ENCODE data around the gene MEAF6. TPM values are rescaled to one million over a fixed set of nuclear protein-coding genes. Genes with fewer than 3 reads are reported as not detected.
A peak's percentile ranks its signal among the peaks of the same experiment; 100 is the strongest.

The MEAF6 gene
- total RNA-seq, 2 donors from 2014 or later = 175 to 252 TPM

- peaks cover 0 to 7% of the 10 kb centered on the region in 2 donors for H3K36me3 ChIP-seq
- H3K27ac ChIP-seq = peak overlapping the region; percentile 94 to 97
- TF ChIP-seq CTCF (IDR thresholded peaks at IDR 0.05) = no peak
- peak; percentile 69 for TF ChIP-seq POLR2A (IDR thresholded peaks at IDR 0.05)
- TF ChIP-seq POLR2AphosphoS5 (IDR thresholded peaks at IDR 0.05) = peak; percentile 80
- peaks cover 14% of the 10 kb centered on the region for H3K4me1 ChIP-seq (replicated peaks)
- H3K27me3 ChIP-seq (replicated peaks; ENCODE audit: insufficient read depth) = no peaks in the 10 kb centered on the region
- intact Hi-C loops (cut with DNase I) = no loop called here
- peak overlapping the region; percentile 5 to 89 for H3K4me3 ChIP-seq
- no peaks in the 10 kb centered on the region for H3K9me3 ChIP-seq
- WGBS = 12% methylated on average over 13 of the region's 13 CpGs
- DNase-seq (ENCODE audit: low spot score) = peak; percentile 81
These were observed 43.0 kb downstream of the MEAF6 start for GRCh38 chr1:37471345-37472231.

- TF ChIP-seq POLR2A (IDR thresholded peaks at IDR 0.05) = no peak
- no peak for TF ChIP-seq POLR2AphosphoS5 (IDR thresholded peaks at IDR 0.05)
- TF ChIP-seq CTCF (IDR thresholded peaks at IDR 0.05) = no peak
- 87% methylated on average over 3 of the region's 3 CpGs for WGBS
- no peak for DNase-seq (ENCODE audit: low spot score)
- Histone ChIP-seq H3K4me1 (replicated peaks) (peaks cover 26% of the 10 kb centered on the region), H3K27ac (no peak overlapping the region), H3K9me3 (no peaks in the 10 kb centered on the region), H3K27me3 (replicated peaks; ENCODE audit: insufficient read depth) (no peaks in the 10 kb centered on the region), H3K4me3 (no peak overlapping the region), H3K36me3 (no peaks in the 10 kb centered on the region)
- intact Hi-C loops (cut with DNase I) = no loop called here
These were observed 45.2 kb downstream of the MEAF6 start for GRCh38 chr1:37469386-37469785.

- 91% methylated on average over 5 of the region's 5 CpGs for WGBS
- H3K27ac ChIP-seq = no peak overlapping the region
- no peaks in the 10 kb centered on the region for H3K9me3 ChIP-seq
- H3K36me3 ChIP-seq = no peaks in the 10 kb centered on the region
- DNase-seq (ENCODE audit: low spot score) = no peak
- TF ChIP-seq CTCF (IDR thresholded peaks at IDR 0.05) (no peak), POLR2A (IDR thresholded peaks at IDR 0.05) (no peak), POLR2AphosphoS5 (IDR thresholded peaks at IDR 0.05) (no peak)
- intact Hi-C loops (cut with DNase I) = no loop called here
- H3K4me1 ChIP-seq (replicated peaks) = peaks cover 30% of the 10 kb centered on the region
- H3K4me3 ChIP-seq = no peak overlapping the region
- H3K27me3 ChIP-seq (replicated peaks; ENCODE audit: insufficient read depth) = no peaks in the 10 kb centered on the region
These were observed 46.5 kb downstream of the MEAF6 start for GRCh38 chr1:37468037-37468436.

GRCh38 chr1:37465593-37466517 lies 48.7 kb downstream of the MEAF6 start:
- intact Hi-C loops (cut with DNase I) = no loop called here
- 91% methylated on average over 6 of the region's 6 CpGs for WGBS
- no peaks in the 10 kb centered on the region for H3K9me3 ChIP-seq
- TF ChIP-seq POLR2AphosphoS5 (IDR thresholded peaks at IDR 0.05) = peak; percentile 44
- TF ChIP-seq CTCF (IDR thresholded peaks at IDR 0.05) = no peak
- no peak overlapping the region for H3K4me3 ChIP-seq
- peaks cover 15% of the 10 kb centered on the region for H3K4me1 ChIP-seq (replicated peaks)
- no peaks in the 10 kb centered on the region for H3K36me3 ChIP-seq
- no peak for DNase-seq (ENCODE audit: low spot score)
- peak overlapping the region; percentile 54 to 80 for H3K27ac ChIP-seq
- no peaks in the 10 kb centered on the region for H3K27me3 ChIP-seq (replicated peaks; ENCODE audit: insufficient read depth)

Measured in prostate gland (tissue), 2 donors.